Dermis microvascular lymphatic vessel endothelial cell (primary cell): ENCODE measurements around the gene CMTM5. TPM values are rescaled to one million over a fixed set of nuclear protein-coding genes. Genes with fewer than 3 reads are reported as not detected.

ENCODE experiments used
- DNase-seq, 2 donors: peaks; one replicate each; pipeline versions ENCODE4 v3.0.0 to v3.0.0-alpha.2; 2010; ENCODE audit warnings: low read depth in 2 of 2
- total RNA-seq: library from RNA; depleted of rRNA; stranded (reverse); fragments of >200 nt; gene quantifications from 2 replicates; pipeline ENCODE4 v1.2.1, GENCODE V29; 2014

CMTM5 gene
- total RNA-seq, 1 donor from 2014 or later = not detected

DNA sequence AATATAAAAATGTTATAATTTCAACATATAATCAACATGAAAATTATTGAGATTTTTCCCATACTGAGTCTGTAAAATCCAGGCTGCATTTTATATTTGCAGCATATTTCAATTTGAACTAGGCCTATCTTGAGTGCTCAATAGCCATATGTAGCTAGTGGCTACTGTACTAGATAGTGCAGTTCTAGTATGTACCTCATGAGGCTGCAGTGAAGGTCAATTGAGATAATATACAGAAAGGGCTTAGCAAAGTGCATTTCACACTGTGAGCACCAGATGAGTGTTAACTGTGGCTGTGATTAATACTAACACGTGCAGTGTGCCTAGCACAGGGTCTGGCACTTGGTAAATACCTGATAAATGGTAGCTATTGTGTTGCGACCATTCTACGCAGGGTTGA, 18.8 kb upstream of the CMTM5 start:
- DNase-seq = no peak

- DNase-seq = no peak
Measured at GRCh38 chr14:23358553-23359166, 18.2 kb upstream of the CMTM5 start.

DNA sequence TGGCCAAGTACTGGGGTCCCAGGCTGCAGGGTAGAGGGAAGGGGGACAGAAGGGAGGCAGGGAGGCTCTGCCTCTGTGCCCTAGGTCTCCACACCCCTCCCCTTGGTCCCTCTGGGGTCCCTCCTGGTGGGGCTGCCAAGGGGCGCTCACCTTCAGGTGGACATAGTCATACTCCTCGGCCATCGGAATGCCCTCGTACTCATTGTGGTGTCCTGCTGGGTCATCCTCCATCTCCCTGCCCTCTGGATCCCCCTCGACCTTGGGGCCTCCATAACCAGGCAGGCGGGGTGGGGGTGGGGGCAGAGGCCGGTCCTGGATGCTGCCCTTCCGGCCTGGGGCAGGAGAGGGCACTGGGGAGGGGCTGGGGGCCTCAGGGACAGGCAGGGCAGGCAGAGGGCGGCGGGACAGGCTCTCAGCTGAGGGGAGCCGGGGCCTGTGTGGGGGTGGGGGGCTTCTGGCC, 17.6 kb upstream of the CMTM5 start:
- DNase-seq = no peak

- no peak for DNase-seq
Measured at GRCh38 chr14:23359722-23360447, 17.0 kb upstream of the CMTM5 start.

- no peak for DNase-seq
Measured at GRCh38 chr14:23360496-23360895, 16.4 kb upstream of the CMTM5 start.

- DNase-seq = no peak
Measured at GRCh38 chr14:23361320-23361719, 15.5 kb upstream of the CMTM5 start.

DNA sequence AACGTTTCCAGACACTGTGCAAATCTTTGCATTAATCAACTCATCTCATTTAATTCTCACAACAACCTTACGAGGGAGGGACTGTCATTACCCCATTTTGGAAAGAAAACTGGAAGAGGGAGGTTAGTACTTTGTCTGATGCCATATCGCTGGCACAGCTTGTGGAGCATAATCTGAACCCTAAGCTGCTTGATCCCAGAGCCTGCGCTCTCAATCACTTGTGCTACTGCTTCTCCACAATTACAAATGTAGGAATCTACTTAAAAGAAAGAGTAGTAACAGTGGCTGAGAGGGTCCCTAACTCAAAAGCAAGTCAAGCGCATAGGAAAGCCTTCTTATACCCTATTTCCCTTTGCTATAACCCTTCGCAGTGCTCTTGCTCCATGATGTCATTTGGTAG, 15.1 kb upstream of the CMTM5 start:
- DNase-seq = no peak

DNA sequence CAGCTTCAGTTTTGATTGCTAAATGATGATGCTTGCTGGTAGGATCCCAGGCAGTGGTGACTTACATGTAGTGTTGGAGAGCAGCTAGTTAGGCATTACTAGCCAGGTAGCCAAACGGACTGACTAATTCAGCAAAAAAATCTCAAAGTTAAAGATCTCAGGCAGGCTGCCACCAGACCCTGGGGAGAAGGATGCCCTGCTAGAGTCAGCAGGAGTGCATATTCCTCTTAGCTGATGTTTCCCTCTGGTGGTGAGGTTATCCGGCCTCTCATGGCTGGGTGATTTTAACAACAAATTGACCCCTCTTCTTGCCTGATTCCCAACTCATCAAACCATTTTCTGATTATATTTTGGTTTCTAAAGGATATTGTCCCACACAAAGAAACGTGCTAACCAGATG, 14.6 kb upstream of the CMTM5 start:
- no peak for DNase-seq

GRCh38 chr14:23364164-23365035, 12.4 kb upstream of the CMTM5 start:
- DNase-seq = no peak

DNA sequence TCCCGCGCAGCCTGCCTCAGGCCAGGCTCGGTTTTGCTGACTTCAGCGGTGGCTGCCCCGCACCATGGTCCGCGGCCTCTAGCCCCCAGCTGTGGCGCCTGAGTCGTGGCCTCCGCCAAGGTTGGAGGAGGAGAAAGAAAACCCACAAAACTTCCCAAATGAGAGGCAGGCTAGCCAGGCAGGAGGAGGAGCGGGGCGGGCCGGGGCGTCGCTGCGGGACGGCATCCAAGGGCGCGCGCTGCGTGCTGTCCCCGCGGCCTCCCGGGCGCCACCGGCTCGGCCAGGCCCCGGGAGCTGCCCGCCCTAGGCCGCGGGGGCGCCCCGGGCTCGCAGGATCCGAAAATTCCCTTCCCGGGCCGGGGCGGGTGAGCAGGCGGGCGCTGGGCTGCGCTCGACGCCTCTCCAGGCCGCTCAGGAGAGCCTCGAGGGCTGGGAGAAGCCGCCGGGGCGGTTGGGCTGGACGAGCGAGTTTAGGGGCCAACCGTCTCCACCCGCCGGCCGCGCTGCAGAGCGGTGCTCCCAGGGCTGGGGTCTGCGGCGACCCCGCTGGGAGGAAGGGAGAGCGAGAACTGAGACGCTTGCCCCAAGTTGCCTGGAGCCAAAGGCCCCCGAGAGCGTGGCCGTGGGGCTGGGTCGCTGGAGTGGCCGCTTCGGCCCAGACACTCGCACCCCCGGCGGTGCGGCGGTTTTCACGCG, 11.7 kb upstream of the CMTM5 start, which contains the start of gene EFS:
EFS (minus strand) TSS at position 137 of the 696 bp plus-strand sequence. CDS start 147 bp downstream, outside the sequence.
- no peak for DNase-seq

DNA sequence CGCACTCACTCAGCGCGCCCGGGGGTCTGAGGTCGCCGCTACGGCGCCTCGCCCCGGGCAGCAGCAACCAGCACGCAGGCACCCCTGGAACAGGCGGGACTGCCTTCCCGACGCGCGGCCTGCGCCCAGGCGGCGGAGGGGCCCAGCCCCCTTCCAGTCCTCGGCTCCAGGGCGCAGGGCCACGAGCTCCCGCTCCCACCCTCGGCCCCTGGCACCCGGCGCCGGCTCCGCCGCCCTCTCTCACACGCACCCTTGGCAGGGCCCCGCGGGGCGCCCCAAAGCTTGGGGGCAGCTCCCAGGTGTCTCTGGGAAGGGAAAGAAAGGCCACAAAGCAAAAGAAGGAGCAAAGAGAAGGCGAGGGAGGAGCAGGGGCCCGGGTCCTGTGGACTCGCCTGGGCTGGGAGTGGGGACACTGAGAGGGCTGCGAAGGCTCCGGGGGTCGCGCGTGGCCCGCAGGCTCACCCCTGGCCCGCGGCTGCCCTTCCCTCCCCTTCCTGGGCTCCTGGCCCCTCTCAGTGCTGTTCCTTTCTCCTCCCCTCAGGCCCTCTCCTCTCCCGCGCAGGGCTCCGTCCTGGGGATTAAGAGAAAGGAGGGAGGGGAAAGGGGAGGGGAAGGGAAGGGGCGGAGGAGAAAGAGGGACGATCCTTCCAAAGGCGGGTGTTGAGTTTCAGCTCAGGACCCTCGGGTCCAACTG, 11.0 kb upstream of the CMTM5 start:
- DNase-seq = no peak

GRCh38 chr14:23366426-23366921, 10.4 kb upstream of the CMTM5 start:
- DNase-seq = no peak

DNA sequence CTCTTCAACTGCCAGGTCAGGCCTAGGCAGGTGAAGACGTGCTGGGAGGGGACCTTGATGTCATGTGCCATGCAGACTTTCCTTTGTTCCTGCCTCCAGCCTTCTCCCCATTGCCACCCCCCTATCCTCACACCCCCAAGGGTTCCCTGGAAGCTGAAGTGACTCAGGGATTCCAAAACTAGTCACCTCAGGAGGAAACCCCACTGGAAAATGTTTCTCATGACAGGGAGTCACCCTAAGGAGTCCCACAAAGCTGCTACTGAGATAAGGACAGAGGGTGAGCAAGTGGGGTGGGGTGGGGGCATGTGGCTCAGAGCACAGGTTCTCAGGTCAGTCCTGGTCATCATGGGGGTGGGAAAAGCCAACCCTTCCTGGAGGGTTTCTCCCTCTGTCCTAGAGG, 6.6 kb upstream of the CMTM5 start:
- DNase-seq = no peak

- DNase-seq = no peak
Measured at GRCh38 chr14:23371865-23372264, 5.0 kb upstream of the CMTM5 start.

- no peak for DNase-seq
Measured at GRCh38 chr14:23372509-23372908, 4.3 kb upstream of the CMTM5 start, which contains the start of gene IL25. Gene IL25, plus strand, starts transcription at chr14:23372809.

GRCh38 chr14:23373041-23373440, 3.8 kb upstream of the CMTM5 start:
- DNase-seq = no peak

- no peak for DNase-seq
Measured at GRCh38 chr14:23375527-23376251, 1.2 kb upstream of the CMTM5 start.

DNA sequence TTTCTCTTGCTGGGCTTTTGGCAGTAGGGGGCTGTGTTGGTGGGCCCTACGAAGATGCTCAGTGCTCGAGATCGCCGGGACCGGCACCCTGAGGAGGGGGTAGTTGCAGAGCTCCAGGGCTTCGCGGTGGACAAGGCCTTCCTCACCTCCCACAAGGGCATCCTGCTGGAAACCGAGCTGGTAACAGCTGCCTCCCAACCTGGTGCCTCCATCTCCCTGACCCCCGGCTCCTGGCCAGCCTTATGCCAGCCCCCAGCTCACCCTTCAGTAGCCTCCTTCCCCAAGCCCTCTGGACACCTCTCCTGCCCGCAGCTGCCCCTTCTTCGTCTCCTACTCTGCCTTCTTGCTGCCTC, 328 bp downstream of the CMTM5 start:
- DNase-seq = no peak

DNA sequence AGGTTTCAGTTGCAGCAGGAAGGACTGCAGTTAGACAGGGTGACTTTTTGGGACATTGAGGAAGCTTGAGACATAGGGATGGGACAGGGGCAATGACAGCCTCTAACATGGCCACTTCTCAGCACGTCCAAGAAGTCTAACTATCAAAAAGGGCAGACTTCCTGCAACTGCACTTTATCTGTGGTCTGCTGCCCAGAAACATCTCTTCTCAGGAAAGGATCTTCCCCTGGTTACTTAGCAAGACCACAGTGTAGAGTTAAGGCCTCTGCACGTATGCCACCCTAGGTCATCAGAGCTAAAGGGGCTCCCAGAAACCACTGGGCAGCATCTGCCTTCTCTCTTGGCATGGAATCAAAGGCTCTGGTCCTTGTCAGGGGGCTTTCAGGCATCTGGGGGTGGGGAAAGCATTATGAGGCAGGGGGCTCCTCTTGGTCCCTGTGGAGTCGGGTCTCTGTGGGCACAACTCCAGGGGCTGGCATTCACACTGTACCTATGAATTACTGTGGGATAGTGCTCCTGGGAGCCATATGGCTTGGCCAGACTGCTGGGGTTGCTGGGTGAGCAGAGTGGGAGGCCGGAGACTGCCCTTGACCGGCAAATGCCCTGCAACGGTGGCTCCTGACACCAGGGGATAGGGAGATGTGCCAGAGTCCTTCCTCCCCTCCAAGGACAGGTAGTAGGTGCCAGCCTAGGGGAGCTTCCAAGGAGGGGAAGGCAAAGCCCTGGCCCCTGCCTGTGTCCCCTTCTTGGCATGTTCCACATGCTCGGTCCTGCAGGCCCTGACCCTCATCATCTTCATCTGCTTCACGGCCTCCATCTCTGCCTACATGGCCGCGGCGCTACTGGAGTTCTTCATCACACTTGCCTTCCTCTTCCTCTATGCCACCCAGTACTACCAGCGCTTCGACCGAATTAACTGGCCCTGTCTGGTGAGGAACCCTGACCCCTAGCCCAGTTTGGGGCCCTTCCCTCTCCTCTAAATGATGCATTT, 1.0 kb downstream of the CMTM5 start:
- DNase-seq = no peak
